Fibroblast of upper back skin (primary cell): Measurements from ENCODE around the gene CRAMP1.
A peak's percentile ranks its signal among the peaks of the same experiment; 100 is the strongest.

ENCODE experiments used
- DNase-seq: peaks from one replicate; pipeline ENCODE4 v3.0.0-alpha.2; 2013

CRAMP1 gene

GRCh38 chr16:1657841-1658240 lies 45.7 kb downstream of the CRAMP1 start:
- DNase-seq = no peak

- no peak for DNase-seq
Observed at GRCh38 chr16:1659031-1659430, 46.9 kb downstream of the CRAMP1 start.

- no peak for DNase-seq
Observed at GRCh38 chr16:1661826-1662225, 49.7 kb downstream of the CRAMP1 start.

- no peak for DNase-seq
Observed at GRCh38 chr16:1662543-1662942, 50.4 kb downstream of the CRAMP1 start.

GRCh38 chr16:1665829-1666228 lies 53.7 kb downstream of the CRAMP1 start:
- DNase-seq = no peak

GRCh38 chr16:1666316-1666715 lies 54.2 kb downstream of the CRAMP1 start:
- no peak for DNase-seq

- DNase-seq = no peak
Observed at GRCh38 chr16:1667271-1667670, 55.1 kb downstream of the CRAMP1 start.

- no peak for DNase-seq
Observed at GRCh38 chr16:1667916-1668315, 55.8 kb downstream of the CRAMP1 start.

DNA sequence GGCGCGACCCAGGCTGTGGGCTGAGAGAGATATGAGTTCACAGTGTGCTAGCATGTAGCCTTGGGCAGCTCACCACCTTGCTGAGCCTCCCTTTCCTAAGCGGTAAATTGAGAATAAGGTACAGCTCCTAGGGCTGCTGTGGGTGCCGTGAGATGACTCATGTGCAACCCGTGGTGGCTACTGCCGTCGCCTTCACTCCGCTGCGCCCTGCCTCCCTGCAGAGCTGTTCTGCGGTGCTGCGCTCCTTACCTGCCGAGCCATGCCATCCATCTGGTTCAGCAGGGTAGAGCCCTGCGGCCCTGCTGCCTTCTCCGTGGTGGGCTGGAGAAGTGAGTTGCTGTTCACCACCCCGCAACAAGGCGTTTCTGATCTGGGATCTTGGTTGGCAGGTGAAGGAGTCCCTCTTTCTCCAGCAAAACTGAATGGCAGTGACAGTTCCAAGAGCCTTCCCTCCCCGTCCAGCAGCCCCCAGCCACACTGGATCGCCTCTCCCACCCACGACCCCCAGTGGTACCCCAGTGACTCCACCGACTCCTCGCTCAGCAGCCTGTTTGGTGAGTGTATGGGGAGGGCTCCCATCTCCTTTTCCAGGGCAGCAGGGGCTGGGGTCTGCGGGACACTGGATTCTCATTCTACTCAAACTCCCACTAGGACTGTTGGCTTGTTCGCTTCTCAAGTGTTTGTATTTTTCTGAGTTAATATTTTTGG lies 56.6 kb downstream of the CRAMP1 start:
- no peak for DNase-seq

- DNase-seq = no peak
Observed at GRCh38 chr16:1669698-1670097, 57.5 kb downstream of the CRAMP1 start.

DNA sequence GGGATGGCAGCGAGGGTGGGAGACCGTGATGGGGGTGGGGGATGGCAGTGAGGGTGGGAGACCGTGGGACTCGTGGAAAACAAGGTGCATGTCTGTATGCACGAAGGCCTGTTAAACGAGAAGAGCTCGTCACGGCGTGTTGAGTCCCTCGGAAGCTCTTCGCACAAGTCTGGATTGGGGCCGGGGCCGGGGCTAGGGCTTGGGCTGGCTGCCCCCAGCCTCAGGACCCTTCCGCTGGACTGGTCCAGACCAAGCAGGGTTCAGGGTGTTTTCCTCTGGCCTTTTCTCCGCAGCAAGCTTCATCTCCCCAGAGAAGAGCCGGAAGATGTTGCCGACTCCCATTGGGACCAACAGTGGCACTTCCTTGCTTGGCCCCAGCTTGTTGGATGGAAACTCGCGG lies 58.2 kb downstream of the CRAMP1 start:
- DNase-seq = no peak

GRCh38 chr16:1670866-1671265 lies 58.7 kb downstream of the CRAMP1 start:
- DNase-seq = no peak

DNA sequence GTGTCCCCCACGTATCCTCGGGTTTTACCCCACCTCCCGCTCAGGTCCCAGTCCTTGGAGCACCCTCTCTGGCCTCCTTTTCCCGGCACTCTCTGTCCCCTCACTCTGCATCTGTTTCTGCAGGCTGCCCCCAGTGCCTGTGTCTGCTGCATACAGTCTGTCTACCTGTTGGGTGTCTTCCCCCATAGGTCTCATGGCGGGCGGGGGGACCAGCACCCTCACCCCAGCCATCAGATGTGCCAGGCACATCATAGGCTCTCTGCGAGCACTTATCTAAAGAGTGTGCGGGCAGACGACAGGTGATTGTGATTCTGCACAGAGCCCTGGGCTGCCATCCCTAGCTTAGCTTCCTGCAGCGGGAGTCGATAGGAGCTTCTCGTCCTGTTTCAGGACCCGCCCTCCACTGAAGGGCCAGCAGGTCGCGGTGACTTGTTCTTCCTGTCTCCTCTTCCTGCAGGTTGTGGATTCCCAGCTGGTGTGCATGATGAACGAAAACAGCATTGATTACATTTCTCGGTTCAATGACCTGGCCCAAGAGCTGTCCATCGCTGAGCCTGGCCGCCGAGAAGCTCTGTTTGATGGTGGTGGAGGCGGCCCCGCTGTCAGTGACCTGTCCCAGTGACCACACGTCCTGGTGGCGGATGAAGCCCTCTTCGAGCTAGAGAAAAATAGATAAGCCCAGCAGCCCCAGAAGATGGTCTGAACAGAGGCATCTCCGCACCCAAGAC lies 61.4 kb downstream of the CRAMP1 start:
- DNase-seq = no peak

GRCh38 chr16:1674306-1674705 lies 62.1 kb downstream of the CRAMP1 start:
- DNase-seq = no peak

- DNase-seq = peak; percentile 74
Observed at GRCh38 chr16:1674751-1675664, 62.8 kb downstream of the CRAMP1 start.

DNA sequence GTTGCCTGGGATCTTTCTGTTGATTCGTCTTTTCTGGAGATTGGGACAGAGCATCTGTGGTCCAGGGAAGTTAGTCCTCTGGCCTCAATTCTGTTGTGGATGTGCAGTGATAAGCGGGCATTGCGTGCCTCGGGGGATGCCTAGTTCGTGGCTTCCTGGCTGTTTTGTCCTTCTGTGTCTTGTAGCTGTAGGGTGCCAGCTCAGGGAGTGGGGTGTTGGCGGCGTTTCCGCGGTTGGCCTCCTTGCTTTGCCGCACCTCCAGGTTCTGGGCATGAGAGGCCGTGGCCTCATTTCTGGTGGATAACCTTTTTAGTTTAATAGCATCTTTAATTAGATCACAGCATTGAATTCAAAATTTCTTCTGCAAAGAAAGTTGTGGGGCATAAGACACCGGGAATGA lies 64.5 kb downstream of the CRAMP1 start:
- no peak for DNase-seq

DNA sequence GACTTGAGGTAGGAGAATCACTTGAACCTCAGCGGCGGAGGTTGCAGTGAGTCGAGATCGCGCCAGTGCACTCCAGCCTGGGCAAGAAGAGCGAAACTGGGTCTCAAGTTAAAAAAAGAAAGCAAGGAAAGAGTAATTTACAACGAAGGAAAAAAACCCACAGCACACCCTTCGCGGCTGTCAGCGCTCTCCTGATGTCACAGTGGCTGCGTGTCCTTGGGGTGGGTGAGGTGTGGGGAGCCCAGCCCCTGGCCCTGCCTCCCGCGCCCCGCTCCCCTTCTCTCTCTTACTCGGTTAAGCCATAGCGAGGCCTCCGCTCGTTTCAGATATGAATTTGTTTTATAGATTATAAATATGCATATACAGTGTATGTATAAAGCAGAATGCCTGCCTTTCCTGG lies 65.2 kb downstream of the CRAMP1 start:
- no peak for DNase-seq

- DNase-seq = peak; percentile 95
Observed at GRCh38 chr16:1677942-1678499, 65.9 kb downstream of the CRAMP1 start, which contains the start of gene JPT2. Gene JPT2 (plus strand): TSS chr16:1678279. CDS start chr16:1678313, 34 bp downstream.

GRCh38 chr16:1678500-1679098 lies 66.4 kb downstream of the CRAMP1 start:
- peak; percentile 20 for DNase-seq

DNA sequence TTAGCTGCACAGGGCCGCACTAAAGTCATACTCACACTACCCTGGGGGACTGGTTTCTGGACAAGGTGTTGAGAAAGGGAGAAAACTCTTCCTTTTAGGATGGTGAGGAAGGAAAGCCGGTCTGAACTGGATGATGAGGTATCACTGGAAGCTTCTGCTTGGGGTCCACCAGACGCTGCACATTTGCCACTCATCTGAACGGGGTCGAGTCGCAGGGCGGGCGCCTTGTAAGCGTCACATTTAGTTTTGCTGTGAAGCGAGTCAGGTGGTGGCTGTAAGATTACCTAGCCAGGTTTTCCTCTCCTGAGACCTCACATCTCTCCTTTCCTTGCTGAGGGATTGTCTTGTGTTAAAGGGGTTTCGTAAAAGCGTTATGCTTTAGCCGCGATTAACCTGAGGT lies 68.2 kb downstream of the CRAMP1 start:
- no peak for DNase-seq

DNA sequence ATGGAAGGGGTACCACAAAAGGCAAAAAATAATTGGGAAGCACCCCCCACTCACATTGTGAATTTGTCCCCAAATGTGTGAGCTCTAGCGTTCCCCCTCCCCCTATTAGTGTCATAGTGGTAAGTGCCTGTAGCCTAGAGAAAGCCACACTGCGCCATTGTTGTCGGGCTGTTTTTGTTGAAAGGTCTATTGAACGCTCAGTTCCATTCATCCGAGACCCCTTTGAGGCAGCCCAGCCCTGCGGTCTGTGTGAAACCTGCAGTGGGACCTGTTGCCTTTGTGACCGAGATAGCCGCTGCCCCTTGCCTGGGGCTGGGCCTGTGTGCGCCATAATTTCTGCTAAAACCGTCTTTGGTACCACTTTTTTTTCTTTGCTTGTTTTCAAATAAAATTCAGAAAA lies 68.9 kb downstream of the CRAMP1 start:
- no peak for DNase-seq

DNA sequence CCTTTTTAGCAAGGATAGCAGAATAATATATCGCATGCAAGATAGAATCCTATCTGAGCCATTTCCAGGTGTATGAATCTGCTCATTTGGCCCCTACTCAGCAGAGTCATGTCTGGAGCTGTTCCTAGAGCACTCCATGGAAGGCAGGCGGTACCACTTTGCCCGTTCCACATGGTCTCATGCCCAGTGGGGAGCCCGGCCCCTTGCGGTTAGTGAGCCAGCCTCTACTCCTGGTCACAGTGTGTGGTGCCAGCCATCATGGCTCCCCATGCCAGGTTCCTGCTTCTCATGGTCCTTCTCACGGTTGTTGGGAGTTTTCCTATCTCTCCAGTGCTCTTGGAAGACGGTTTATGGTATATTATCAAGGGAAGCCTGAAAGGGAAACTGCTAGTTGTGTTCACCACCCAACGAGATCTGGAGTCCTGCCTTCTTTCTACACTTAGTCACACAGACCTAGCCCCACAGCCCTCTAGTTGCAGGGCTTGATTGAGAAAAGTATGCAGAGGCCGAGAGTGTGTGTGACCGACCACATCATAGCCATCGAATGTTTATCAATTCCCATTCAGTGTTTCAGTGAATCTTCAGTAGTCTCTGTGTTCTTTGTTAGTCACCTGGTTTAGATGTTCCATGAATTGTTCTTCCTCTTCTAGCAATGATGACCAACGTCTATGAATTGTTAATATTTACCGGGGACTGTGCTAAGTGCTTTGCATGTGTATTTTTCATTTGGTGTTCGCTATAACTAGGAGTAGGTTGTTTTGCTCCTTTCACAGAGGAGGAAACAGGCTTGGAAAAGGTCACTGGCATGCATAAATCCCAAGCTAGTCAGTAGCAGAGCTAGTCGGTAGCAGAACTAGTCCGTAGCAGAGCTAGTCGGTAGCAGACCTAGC lies 75.5 kb downstream of the CRAMP1 start:
- no peak for DNase-seq
